ENCODE data around the gene DGKB.

Gene DGKB

DNA sequence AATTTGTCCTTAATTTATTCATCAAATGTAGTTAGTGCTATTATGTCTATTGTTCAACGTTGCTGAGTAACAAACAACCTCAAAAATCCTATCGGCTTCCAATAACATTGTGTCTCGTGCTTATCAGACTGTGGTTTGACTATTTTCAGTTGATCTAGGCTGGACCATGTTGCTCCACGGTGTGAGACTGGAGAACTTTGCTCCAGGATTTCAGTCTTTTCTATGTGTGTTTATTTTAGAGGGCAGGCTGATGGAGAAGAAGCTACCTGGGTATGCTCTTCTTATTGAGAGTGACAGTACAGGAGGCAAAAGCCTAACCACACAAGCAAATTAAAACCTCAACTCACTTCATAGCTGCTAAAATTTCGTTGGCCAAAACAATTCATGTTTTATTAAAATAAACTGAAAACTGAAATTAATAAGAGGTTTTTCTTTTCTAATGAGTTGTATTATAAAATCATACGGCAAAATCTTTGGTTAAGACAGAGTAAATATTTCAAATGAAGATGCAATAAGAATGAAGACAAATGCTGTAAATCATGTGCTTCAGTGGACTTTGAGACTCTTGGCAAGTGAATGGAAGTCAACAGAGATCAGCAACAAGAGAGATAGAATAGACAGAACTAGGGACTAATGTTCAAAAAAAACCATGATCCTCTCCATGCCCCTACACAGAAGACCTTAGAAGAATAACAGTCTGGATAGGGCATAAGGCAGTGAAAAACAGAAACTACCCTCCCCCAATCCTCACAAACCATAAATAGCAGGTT is 495.1 kb downstream of the DGKB start:
- in situ Hi-C loops (cut with MboI; ENCODE audit: low sequenced_read_pairs): no loop called here

- in situ Hi-C loops (cut with MboI; ENCODE audit: low sequenced_read_pairs): no loop called here
Measured at GRCh38 chr7:14403587-14403986, 499.0 kb downstream of the DGKB start.

- in situ Hi-C loops (cut with MboI; ENCODE audit: low sequenced_read_pairs): no loop called here
Measured at GRCh38 chr7:14400271-14400670, 502.3 kb downstream of the DGKB start.

DNA sequence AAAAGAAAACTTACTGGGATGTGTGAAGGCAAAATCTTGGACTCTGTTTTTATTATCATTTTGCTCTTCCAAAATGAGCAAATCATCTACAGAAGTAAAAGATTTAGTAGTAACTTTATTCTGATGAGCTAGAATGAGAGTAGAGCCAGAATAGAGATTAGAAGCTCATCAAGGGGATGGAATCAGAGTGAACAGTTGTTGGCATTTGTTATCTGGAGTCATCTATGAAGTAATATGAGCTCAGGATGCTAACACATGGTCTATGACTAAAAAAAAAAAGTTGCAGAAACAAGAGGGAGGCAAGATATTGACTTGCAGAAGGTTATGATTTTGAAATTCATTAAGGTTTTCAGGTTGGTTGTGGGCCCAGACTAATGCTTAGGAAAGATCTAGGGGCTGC is 504.0 kb downstream of the DGKB start:
- in situ Hi-C loops (cut with MboI; ENCODE audit: low sequenced_read_pairs): no loop called here

GRCh38 chr7:14395860-14396259 is 506.7 kb downstream of the DGKB start:
- in situ Hi-C loops (cut with MboI; ENCODE audit: low sequenced_read_pairs): no loop called here

- in situ Hi-C loops (cut with MboI; ENCODE audit: low sequenced_read_pairs): no loop called here
Measured at GRCh38 chr7:14394786-14395185, 507.8 kb downstream of the DGKB start.

DNA sequence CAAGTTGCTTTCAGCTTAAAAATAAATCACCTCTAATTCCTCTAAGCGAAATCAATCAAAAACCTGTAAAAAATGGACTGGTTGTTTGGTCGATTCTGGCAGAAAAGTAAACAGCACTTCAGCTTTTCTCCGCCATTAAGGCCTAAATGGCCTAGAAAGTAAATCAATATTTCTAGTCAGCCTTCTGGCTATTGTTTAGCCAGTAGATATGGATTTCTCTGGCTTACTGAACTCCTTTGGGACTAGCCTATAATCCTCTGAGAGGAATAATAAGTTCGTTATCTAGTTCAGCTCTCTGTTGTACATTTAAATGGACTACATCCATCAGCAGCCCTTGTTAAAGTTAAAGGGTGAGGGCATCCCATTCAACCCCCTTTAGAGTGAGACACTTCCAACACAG is 513.0 kb downstream of the DGKB start:
- in situ Hi-C loops (cut with MboI; ENCODE audit: low sequenced_read_pairs): no loop called here

DNA sequence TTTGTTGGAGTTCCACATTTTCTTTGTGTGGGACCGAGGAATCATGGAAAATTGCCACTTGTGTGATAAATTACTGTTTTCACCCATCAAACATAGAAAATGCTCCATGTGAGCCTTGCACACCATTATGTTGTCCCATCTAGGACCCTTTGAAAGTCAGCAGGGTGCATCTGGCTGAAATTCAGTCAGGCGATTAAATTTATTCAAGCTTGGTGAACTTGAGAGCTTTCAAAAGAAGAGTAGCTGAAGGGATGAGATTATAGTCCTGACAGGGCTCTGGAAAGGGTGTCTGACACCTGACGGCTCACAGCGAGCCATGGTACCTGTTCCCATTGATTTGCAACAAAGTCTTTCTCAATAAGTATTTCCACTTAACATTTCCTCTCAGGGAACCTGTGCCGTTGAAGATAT is 513.4 kb downstream of the DGKB start:
- in situ Hi-C loops (cut with MboI; ENCODE audit: low sequenced_read_pairs): no loop called here

DNA sequence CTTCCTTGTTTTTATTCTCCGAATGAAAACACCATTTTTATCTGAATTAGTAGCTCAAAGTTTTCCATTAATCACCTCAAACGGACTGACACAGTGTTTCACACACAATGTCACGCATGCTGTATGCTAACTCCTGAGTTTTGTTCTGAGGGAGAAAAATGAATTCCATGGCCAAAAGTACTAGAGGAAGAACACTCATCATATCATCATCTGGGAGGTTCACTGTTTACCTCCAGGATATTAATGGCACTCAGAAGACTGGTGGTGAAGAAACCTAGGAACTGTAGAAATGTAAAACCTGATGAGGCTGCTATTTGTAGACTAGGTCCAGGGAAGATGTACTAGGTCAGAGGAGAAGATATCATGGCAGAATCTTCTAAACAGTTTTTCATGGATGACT is 517.5 kb downstream of the DGKB start:
- in situ Hi-C loops (cut with MboI; ENCODE audit: low sequenced_read_pairs): no loop called here

GRCh38 chr7:14381936-14382335 is 520.6 kb downstream of the DGKB start:
- in situ Hi-C loops (cut with MboI; ENCODE audit: low sequenced_read_pairs): no loop called here

DNA sequence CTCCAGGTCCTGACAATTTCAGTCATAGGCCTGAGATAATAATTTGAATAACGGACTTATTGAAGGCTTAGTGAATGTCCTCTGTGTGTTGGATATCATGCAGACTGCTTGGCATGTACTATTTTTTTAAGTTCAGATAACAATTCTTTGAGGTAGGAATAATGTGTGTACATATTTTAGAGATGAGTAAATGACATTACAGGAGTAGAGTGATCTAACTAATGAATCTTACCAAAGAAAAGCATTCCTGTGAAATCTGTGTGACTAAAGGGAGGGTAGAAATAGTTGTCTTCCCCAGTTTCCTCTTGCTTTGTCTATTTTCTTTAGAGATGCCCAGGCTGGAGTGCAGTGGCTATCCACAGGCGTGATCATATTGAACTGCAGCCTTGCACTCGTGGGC is 521.2 kb downstream of the DGKB start:
- in situ Hi-C loops (cut with MboI; ENCODE audit: low sequenced_read_pairs): no loop called here

DNA sequence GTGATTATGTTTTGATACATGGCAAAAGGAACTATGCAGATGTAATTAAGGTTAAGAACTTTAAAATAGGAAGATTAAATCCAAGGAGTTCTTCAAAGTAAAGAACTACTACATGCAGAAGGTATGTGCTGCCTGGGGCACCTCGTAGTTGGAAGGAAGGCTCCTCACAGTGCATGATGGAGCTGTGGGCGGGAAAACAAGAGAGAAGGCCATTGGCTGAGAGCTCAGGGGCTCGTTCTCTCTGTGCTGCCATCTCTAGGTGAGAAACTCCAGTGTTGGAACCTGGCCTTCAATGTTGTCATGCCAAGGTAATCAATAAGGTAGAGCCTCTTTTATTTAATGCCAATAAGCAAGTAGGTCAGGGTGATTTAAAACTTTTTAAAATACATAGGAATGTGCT is 521.7 kb downstream of the DGKB start:
- in situ Hi-C loops (cut with MboI; ENCODE audit: low sequenced_read_pairs): no loop called here

DNA sequence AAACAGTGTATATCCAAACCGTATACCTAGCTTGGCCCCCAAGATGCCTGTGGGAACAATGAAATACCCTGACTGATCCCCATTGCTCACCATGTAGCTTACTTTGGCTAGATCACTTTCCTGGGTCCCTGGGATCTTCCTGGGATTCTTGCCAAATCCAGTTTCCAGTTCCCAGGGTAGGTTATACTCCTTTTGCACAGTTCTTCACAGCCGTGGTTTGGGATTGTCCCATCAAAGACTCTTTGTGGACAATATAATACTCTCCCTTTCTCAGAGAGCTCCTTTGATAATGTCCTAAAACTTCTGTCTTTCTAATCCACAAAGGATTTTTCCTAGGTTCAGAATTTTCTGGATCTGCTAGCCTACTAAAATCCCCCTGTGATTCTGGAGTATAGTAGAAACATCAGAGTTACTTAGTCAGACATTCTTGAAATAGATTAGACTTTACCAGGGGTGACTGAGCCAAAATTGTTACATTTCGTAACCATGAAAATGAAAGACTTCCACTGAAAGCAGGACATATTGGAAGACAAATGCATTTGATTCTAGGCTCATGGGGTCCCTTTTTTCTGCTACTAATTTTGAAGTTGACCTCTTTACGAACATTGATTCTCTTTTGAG is 524.8 kb downstream of the DGKB start:
- in situ Hi-C loops (cut with MboI; ENCODE audit: low sequenced_read_pairs): no loop called here

DNA sequence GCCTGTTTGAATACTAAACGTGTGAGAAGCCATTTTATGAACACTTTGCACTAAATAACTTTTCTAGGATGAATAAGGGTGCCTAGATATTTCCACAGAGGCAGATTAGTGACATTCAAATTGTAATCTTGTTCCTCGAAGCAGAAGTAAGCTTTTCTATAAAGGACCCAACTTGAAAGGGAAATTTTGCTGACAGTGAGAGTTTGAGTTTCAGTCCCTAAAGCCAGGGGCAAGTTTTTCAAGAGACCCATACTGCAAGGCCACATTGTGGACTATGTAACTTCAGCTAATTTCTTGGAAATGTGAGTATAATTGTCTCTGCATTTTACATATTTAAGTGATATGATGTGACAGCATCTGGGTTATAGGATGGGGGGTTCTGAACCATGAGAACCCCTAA is 525.8 kb downstream of the DGKB start:
- in situ Hi-C loops (cut with MboI; ENCODE audit: low sequenced_read_pairs): no loop called here

DNA sequence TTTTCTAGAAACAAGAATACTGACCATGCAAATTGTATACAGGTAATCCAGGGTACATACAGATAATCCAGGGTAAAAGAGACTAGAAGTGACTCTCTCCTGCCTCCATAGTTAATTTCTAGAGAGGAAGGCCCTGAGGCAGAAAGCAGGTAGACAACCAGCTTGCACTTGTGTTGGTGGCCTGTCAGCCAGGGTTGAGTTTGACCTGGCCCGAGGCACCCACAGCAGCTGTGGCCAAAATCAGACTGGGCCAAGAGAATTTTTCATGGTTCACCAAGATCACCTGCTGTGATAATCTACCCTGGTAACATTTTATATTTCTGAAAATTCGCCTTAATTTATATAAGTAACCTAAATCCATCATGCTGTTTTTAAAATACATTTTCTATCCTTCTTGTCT is 526.6 kb downstream of the DGKB start:
- in situ Hi-C loops (cut with MboI; ENCODE audit: low sequenced_read_pairs): no loop called here

DNA sequence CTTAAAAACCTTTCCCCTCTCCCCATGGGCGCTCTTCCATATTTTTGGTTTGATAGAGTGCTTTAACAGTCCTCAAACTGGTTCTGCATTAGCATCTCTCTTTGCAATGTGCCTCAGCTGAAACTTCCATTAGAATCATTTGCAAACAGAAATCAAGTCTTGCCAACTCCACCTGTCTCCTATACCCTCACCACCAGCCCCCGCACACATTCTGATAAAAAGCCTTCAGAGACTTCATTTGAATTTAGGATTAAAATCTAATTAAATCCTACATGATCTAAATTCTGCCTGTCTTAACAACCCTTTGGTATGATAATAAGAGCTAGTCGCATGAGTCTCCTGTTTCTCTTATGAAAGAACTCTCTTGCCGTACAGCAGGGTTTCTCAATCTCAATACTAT is 528.2 kb downstream of the DGKB start:
- in situ Hi-C loops (cut with MboI; ENCODE audit: low sequenced_read_pairs): no loop called here

DNA sequence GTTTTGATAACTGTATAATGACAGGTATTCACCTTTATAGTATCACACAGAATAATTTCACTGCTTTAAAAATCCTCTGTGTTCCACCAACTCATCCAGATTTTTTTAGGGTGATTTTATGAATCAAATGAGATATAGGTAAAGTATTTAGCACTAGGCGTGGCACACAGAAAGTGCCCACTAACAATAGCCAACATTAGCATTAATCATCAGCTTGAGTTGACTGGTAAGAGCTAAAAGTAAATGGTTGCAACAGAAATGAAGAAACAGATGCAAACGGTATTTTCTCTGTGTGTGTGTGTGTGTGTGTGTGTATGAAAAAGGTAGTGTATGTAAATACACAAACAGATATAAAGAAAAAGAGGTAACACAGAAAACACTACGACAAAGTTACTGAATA is 534.3 kb downstream of the DGKB start:
- in situ Hi-C loops (cut with MboI; ENCODE audit: low sequenced_read_pairs): no loop called here

- in situ Hi-C loops (cut with MboI; ENCODE audit: low sequenced_read_pairs): no loop called here
Measured at GRCh38 chr7:14351167-14351566, 551.4 kb downstream of the DGKB start.

- in situ Hi-C loops (cut with MboI; ENCODE audit: low sequenced_read_pairs): no loop called here
Measured at GRCh38 chr7:14341200-14341775, 561.3 kb downstream of the DGKB start.

DNA sequence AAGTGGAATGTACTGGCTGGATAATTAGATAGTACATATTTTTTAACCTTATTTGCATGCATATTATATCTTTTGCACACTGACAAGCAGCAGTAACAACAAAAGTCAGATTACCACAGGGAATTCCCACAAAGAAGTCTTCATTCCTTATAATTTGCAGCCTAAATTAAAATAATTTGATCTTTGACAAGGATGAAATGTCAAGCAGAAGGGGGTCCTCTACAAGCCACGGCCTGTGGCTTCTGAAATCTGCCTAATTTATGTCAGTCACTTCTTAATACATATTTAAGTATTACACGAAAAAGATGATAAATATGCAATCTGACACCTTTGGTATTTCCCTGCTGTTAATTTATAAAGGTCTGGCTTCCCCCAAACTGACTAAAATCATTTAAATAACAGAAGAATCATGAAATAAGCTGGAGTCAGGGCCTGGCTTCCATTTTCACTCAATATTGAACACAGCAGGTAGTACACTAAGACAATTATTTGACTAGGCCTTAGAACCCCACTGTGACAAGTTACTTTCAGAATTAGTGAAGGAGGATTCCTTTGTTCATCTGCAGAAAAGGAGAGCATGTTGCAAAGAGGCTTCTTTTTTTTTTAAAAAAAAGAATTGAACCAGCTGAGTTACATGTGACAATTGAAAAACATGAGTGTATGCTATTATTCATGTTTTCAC is 562.0 kb downstream of the DGKB start:
- in situ Hi-C loops (cut with MboI; ENCODE audit: low sequenced_read_pairs): no loop called here

DNA sequence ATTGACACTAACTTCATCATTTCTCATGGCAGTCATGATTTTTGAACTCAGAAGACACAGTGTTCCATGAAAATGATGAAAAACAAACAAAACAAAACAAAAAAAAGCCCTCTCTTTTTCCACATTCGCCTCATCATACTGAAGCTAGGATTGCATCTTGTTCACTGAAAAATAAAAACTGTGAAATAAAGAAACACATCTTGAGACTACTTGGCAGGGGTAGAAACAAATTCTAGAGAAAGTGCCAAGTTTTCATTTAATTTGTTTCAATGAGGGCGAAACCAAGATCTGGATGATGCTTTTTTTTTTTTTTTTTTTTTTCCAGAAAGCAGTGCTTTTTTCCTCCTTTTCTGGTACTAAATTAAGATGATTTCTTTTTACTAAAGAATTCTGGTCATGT is 562.7 kb downstream of the DGKB start:
- in situ Hi-C loops (cut with MboI; ENCODE audit: low sequenced_read_pairs): no loop called here

DNA sequence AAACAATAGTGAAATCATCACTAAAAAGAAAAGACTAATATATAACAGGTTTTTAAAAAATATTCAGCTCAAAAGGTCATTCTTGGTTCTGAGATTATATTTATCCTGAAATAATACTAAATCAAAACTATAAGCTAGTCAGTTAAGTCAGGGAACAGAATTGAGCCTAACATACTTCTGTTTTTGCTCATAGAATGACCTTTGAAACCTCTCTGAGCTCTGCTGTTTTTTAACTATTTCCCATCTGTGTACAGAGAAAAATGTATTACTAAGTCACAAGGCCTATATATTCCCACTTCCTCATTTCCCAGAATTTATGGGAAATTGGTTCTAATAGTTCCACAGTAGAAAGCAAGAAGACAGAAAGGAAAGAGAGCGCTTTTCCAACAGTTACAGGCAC is 566.3 kb downstream of the DGKB start:
- in situ Hi-C loops (cut with MboI; ENCODE audit: low sequenced_read_pairs): no loop called here

All from hTERT RPE-1 (cell line).